ENCODE data around the gene TRIM28.

GRCh38 chr19:58518256-58519086, 25.4 kb upstream of the TRIM28 start:
- no peak for TF ChIP-seq EGR1 (IDR thresholded peaks at IDR 0.05; ENCODE audit: low read depth in 2 of 2)
- TF ChIP-seq JUND (IDR thresholded peaks at IDR 0.05): no peak
- TF ChIP-seq CTCF (IDR thresholded peaks at IDR 0.05; ENCODE audit: low read depth, low read length, missing input control): no peak
- no peak for TF ChIP-seq YY1 (IDR thresholded peaks at IDR 0.05)
- TF ChIP-seq MAX (IDR thresholded peaks at IDR 0.05): no peak
- TF ChIP-seq ZBTB33 (IDR thresholded peaks at IDR 0.05): no peak
- TF ChIP-seq REST (IDR thresholded peaks at IDR 0.05): no peak
- TF ChIP-seq HNF4G (IDR thresholded peaks at IDR 0.05): no peak
- TF ChIP-seq RAD21 (IDR thresholded peaks at IDR 0.05): no peak
- TF ChIP-seq TAF1 (conservative IDR thresholded peaks at IDR 0.05): no peak
- no peak for TF ChIP-seq HNF4A (conservative IDR thresholded peaks at IDR 0.05)
- no peak for TF ChIP-seq SP1 (IDR thresholded peaks at IDR 0.05)
